Aorta (tissue), 5 donors: Measurements from ENCODE around the gene HPSE. TPM values are rescaled to one million over a fixed set of nuclear protein-coding genes. Genes with fewer than 3 reads are reported as not detected.
"Not testable (repeated sequence)": the region's sequence is repeated elsewhere in the genome, so short reads cannot be mapped to it uniquely, and the experiment has no call there.

Experiments used
- ATAC-seq: fragments of 200-7000 bp; cut with Tn5 transposase; one replicate; pipeline ENCODE4 v1.9.1; 2022; ENCODE audit warnings: moderate library complexity; ENCODE audit not compliant: low FRiP score
- DNase-seq, 2 donors: peaks; one replicate each; pipeline ENCODE4 v3.0.0-alpha.2; 2020
- H3K27ac ChIP-seq, 2 donors: one replicate each; pipeline ENCODE4 v1.5.1; 2013; ENCODE audit warnings: low read length in 2 of 2, mild to moderate bottlenecking in 2 of 2, moderate library complexity in 2 of 2, control low read depth in 1 of 2, inconsistent platforms in 1 of 2, low read depth in 1 of 2
- H3K27me3 ChIP-seq, 2 donors: one replicate each; pipeline ENCODE4 v1.6.1; 2013; ENCODE audit warnings: control low read depth in 1 of 2, low read length in 1 of 2, mild to moderate bottlenecking in 1 of 2, moderate library complexity in 1 of 2; ENCODE audit not compliant: insufficient read depth in 2 of 2, control insufficient read depth in 1 of 2
- H3K36me3 ChIP-seq, 2 donors: one replicate each; pipeline ENCODE4 v1.6.1; 2013; ENCODE audit warnings: control low read depth in 1 of 2, low read length in 1 of 2, mild to moderate bottlenecking in 1 of 2; ENCODE audit not compliant: insufficient read depth in 2 of 2, control insufficient read depth in 1 of 2
- H3K4me1 ChIP-seq, 2 donors: one replicate each; pipeline ENCODE4 v1.6.1; 2013; ENCODE audit warnings: low read length in 2 of 2, control low read depth in 1 of 2, mild to moderate bottlenecking in 1 of 2, moderate library complexity in 1 of 2; ENCODE audit not compliant: insufficient read depth in 2 of 2, control insufficient read depth in 1 of 2
- H3K4me3 ChIP-seq, 2 donors: one replicate each; pipeline ENCODE4 v1.5.1; 2013; ENCODE audit warnings: low read length in 2 of 2, control low read depth in 1 of 2, mild to moderate bottlenecking in 1 of 2
- H3K9me3 ChIP-seq: one replicate; pipeline ENCODE4 v1.6.1; 2013; ENCODE audit warnings: mild to moderate bottlenecking, low read length; ENCODE audit not compliant: control insufficient read depth
- WGBS, 2 donors: extraction: QIAGEN DNeasy Blood & Tissue Kit; methylation state at CpG; one replicate each; pipeline ENCODE4 v1.1.7; 2013; 5-methylcytosine and 5-hydroxymethylcytosine counted together
- intact Hi-C, 2 donors: fragments of 100-400 bp; cut with DNase I; formaldehyde crosslinking; loops; one replicate each; pipeline versions ENCODE4 v1.14.2 to v1.15.0; 2022
- polyA plus RNA-seq, 2 donors: library from polyadenylated mRNA; stranded (reverse); fragments of 200-250 nt; gene quantifications; one replicate each; pipeline ENCODE4 v1.2.3, GENCODE V29; 2013
- total RNA-seq, 2 donors: library from RNA; stranded (reverse); fragmentation: NEBNext Ultra II Directional; extraction: Animal tissue kit (Norgen Biotek cat#: 25700); gene quantifications; one replicate each; pipeline ENCODE4 v1.2.1, GENCODE V29; 2021
- donor health status: healthy with polysubstance abuse.
- donor health status: Bipolar disorder and iron deficiency.
- donor health status: DM: no; HTN: no; CAD: no.
- donor health status: DM: no; HTN: no; CAD: no.
- donor health status: DM: yes; HTN: yes; CAD: no.

The HPSE gene
- total and polyA plus RNA-seq, 4 donors: 0.82 to 5.0 (median 3.4) TPM

GRCh38 chr4:83307920-83308319, 26.7 kb downstream of the HPSE start:
- intact Hi-C loops: no loop called here
- 77 to 82% methylated on average over 7 of the region's 7 CpGs for WGBS, 2 donors

DNA sequence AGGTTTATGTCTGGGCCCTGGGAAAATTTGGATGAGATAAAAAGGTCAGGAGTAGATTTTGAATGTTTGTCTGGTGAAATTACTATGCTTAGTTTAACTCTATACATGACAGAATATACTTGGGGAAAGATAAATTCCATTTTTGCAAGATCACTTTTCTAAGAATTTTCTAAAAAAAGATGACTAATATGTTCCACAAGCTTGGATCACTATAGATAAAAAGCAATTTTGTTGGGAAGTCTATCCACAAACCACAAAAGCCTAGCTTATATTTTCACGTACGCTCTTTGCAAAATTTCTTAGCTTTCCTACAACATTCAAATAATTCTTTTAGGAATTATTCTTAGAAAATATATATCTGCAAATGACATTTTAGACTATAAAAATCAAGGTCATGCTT, 29.5 kb downstream of the HPSE start:
- Histone ChIP-seq H3K27ac (no peak overlapping the region), H3K36me3 (peaks cover 0 to 3% of the 10 kb centered on the region in 2 donors), H3K9me3 (no peaks in the 10 kb centered on the region), H3K4me3 (no peak overlapping the region), H3K27me3 (no peaks in the 10 kb centered on the region), H3K4me1 (no peaks in the 10 kb centered on the region)
- intact Hi-C loops: no loop called here
- 81 to 85% methylated on average over 2 of the region's 2 CpGs for WGBS, 2 donors
- no peak for DNase-seq
- ATAC-seq: no peak

More at GRCh38 chr4:83307920-83308319, 26.7 kb downstream of the HPSE start:
- Histone ChIP-seq H3K27ac (no peak overlapping the region), H3K9me3 (no peaks in the 10 kb centered on the region), H3K4me3 (no peak overlapping the region), H3K27me3 (no peaks in the 10 kb centered on the region), H3K36me3 (peaks cover 0 to 3% of the 10 kb centered on the region in 2 donors), H3K4me1 (no peaks in the 10 kb centered on the region)
- no peak for ATAC-seq
- no peak for DNase-seq

DNA sequence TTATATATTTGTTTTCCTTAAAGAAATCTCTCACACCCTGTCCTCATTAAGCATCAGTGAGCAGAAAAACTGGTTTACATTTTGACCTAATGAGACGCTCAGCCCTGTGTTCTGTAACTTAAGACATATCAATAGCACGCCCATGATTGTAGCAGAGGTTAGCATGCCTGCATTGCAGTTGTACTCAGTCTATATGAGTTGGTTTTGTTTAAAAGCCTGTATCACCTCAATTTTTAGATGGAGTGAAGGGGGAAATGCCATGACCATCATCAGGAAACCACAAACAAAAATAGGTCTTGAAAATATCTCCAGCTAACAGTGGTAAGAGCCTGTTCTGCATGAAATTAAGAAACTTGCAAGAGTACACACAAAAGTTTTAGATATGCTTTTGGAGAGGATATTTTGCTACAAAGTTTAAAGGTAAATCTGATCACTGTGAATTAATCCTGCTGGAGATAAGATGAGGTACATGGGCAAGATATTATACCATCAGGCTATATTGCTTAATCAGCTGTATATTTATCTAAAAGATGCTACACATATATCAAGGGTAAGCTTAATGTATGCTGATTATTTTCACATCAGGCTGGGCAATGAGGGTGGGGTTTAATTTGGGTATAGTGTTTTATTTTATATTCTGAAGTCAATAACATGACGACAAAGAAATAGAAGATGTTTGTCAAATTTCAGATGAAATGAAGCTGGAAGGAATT, 36.9 kb downstream of the HPSE start:
- no peak overlapping the region for H3K27ac ChIP-seq
- no peaks in the 10 kb centered on the region for H3K36me3 ChIP-seq
- 85 to 86% methylated on average over 3 of the region's 3 CpGs for WGBS, 2 donors
- no peak for DNase-seq
- intact Hi-C loops: no loop called here
- no peaks in the 10 kb centered on the region for H3K4me1 ChIP-seq
- H3K9me3 ChIP-seq: no peaks in the 10 kb centered on the region
- H3K27me3 ChIP-seq: no peaks in the 10 kb centered on the region
- no peak overlapping the region for H3K4me3 ChIP-seq
- no peak for ATAC-seq

GRCh38 chr4:83293305-83294046, 41.2 kb downstream of the HPSE start:
- intact Hi-C loops: no loop called here
- Histone ChIP-seq H3K27me3 (no peaks in the 10 kb centered on the region), H3K36me3 (no peaks in the 10 kb centered on the region), H3K4me3 (no peak overlapping the region), H3K27ac (no peak overlapping the region), H3K9me3 (no peaks in the 10 kb centered on the region), H3K4me1 (no peaks in the 10 kb centered on the region)
- 81 to 85% methylated on average over 8 of the region's 8 CpGs for WGBS, 2 donors
- DNase-seq: no peak
- ATAC-seq: no peak

DNA sequence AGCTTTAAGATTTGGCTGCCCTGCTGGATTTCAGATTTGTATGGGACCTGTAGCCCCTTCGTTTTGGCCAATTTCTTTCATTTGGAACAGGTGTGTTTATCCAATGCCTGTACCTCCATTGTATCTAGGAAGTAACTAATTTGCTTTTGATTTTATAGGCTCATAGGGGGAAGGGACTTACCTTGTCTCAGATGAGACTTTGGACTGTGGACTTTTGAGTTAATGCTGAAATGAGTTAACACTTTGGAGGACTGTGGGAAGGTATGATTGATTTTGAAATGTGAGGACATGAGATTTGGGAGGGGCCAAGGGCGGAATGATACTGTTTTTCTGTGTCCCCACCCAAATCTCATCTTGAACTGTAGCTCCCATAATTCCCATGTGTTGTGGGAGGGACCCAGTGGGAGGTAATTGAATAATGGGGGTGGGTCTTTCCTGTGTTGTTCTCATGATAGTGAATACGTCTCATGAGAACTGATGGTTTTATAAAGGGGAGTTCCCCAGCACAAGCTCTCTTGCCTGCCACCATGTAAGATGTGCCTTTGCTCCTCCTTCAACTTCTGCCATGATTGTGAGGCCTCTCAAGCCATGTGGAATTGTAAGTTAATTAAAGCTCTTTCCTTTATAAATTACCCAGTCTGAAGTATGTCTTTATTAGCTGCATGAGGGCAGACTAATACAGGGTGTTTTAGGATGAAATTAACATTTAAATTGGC, 44.4 kb downstream of the HPSE start:
- DNase-seq, H3K27me3 ChIP-seq, H3K4me1 ChIP-seq, H3K9me3 ChIP-seq, H3K27ac ChIP-seq, intact Hi-C loops, ATAC-seq, H3K4me3 ChIP-seq, H3K36me3 ChIP-seq: not testable (repeated sequence)
- WGBS, 2 donors: 71 to 80% methylated on average over 3 of the region's 3 CpGs

DNA sequence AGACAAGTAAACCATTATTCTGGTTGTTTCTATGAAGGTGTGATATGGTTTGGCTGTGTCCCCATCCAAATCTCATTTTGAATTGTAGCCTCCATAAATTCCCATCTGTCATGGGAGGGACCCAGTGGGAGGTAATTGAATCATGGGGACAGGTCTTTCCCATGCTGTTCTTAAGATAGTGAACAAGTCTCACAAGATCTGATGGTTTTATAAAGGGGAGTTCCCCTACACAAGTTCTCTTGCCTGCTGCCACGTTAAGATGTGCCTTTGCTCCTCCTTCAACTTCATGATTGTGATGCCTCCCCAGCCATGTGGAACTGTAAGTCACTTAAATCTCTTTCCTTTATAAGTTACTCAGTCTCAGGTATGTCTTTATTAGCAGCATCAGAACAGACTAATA, 46.3 kb downstream of the HPSE start:
- not testable (repeated sequence) for ATAC-seq, H3K27ac ChIP-seq, DNase-seq, H3K4me1 ChIP-seq, H3K4me3 ChIP-seq, H3K27me3 ChIP-seq, H3K36me3 ChIP-seq, H3K9me3 ChIP-seq
- intact Hi-C loops: loop anchor here in 1 of 2 donors (10.0 kb wide), 1 partner anchor 166 kb away; the partner anchor contains the start of genes HELQ and MRPS18C
- WGBS, 2 donors: 35 to 39% methylated on average over 1 of the region's 1 CpG

DNA sequence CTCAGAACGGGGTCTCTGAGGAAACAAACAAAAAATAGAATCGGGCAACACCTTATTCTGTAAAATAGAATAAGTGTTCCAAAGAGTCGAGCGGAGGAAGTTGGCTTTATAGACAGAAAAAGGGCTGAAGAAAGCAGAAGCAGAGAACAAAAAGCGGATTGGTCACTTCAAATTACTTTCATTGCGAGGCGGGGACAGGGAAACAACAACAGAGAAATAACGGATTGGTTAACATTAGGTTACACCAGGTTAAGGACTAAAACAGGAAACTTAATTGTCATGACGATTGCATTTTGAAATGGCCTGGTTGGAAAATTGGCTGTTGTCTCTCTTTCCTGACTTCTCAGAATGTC, 49.6 kb downstream of the HPSE start:
- Histone ChIP-seq H3K9me3 (no peaks in the 10 kb centered on the region), H3K4me1 (peaks cover 0 to 2% of the 10 kb centered on the region in 2 donors), H3K4me3 (peak overlapping the region; percentile 50 to 70), H3K27me3 (no peaks in the 10 kb centered on the region), H3K36me3 (no peaks in the 10 kb centered on the region), H3K27ac (peak overlapping the region; percentile 32 to 72)
- WGBS, 2 donors: 2 to 3% methylated on average over 9 of the region's 9 CpGs
- DNase-seq (no peak), ATAC-seq (peak; percentile 44)
- intact Hi-C loops: loop anchor here in 1 of 2 donors (10.0 kb wide), 1 partner anchor 170 kb away; the partner anchor contains the start of genes HELQ and MRPS18C

DNA sequence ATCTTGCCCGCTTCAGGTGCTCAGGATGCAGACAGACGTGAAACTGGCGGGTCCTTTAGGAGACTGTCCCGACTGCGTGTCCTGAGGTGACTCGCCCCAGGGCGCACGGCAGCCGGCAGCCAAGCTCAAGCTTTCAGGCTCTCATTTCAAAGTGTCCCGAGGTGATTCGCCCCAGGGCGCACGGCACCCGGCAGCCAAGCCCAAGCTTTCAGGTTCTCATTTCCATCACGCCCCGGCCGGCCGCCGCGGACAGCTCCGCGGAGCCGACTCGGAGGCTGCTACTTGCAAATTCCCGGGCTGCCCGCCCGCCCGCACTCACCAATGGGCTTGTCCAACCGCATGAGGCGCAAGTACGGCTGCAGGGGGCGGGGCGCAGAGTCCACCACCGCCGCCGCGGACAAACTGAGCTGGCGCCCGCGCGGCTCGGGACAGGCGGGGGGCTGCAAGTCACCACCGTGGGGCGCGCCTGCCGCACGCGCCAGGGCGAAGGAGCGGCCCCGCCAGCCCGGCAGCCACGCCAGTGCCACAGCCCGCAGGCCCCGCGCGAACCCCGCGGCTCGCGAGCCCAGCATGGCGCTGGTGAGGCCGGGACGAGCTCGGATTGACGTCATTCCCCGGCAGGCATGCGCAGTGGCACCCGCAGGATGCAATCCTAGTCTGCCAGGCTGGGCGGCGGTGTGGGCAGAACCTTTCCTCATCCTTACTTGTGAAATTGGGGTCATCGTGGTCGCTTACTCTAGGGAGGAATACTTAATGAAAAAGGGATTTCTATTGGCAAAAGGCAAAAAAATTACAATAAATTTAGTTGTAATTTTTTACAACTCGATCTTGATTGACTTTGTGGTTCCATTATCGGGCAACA, 50.2 kb downstream of the HPSE start, which contains the start of gene COQ2:
Gene COQ2, minus strand, starts transcription at position 606 of the 862 bp plus-strand sequence. Its CDS starts 34 bp downstream, at position 572.
- peak within 1 kb of the TSS; percentile 50 to 70 for H3K4me3 ChIP-seq
- H3K27ac ChIP-seq: peak within 1 kb of the TSS; percentile 32 to 72
- peaks cover 0 to 2% of the 10 kb centered on the region in 2 donors for H3K4me1 ChIP-seq
- DNase-seq (peak; percentile 97 to 99), ATAC-seq (peak; percentile 97)
- 0% methylated on average over 66 to 76 of the region's 76 CpGs for WGBS, 2 donors
- no peaks in the 10 kb centered on the region for H3K9me3 ChIP-seq
- intact Hi-C loops: loop anchor here (5.0 to 10.0 kb wide), 4 partner anchors 170 to 822 kb away; partner anchors contain the start of genes HELQ (in 2 of the 2) and MRPS18C (in 2 of the 2)
- H3K27me3 ChIP-seq: no peaks in the 10 kb centered on the region
- H3K36me3 ChIP-seq: no peaks in the 10 kb centered on the region
